Hepatocyte (in vitro differentiated cells): ENCODE measurements around the gene GTF3C2.

Experiments used
- CTCF ChIP-seq: fragments of 200-600 bp; sonication (generic); IDR thresholded peaks from 2 replicates; pipeline ENCODE4 v1.5.1; 2016; ENCODE audit warnings: antibody characterized with exemption, mild to moderate bottlenecking; ENCODE audit not compliant: poor library complexity
- EZH2 ChIP-seq: fragments of 200-600 bp; sonication (generic); IDR thresholded peaks from 2 replicates; pipeline ENCODE4 v1.6.1; 2016; ENCODE audit warnings: antibody characterized with exemption, mild to moderate bottlenecking, borderline replicate concordance

GRCh38 chr2:27304488-27305240 lies 51.9 kb downstream of the GTF3C2 start:
- no peak for TF ChIP-seq EZH2
- no peak for TF ChIP-seq CTCF
